SK-N-DZ (cell line): ENCODE results near the gene ZNF474.

Experiments
- DNase-seq: peaks from one replicate; pipeline ENCODE4 v3.0.0-alpha.2; 2015; ENCODE audit warnings: low spot score

Gene ZNF474

GRCh38 chr5:122118356-122118948 is 10.9 kb upstream of the ZNF474 start:
- no peak for DNase-seq

- no peak for DNase-seq
These were observed 10.1 kb upstream of the ZNF474 start for GRCh38 chr5:122119205-122119604.

- DNase-seq, result no peak
These were observed 8.9 kb upstream of the ZNF474 start for GRCh38 chr5:122120493-122120892.

GRCh38 chr5:122120957-122121356 is 8.4 kb upstream of the ZNF474 start:
- DNase-seq, result no peak

- no peak for DNase-seq
These were observed 7.6 kb upstream of the ZNF474 start for GRCh38 chr5:122121479-122122465.

- DNase-seq, result no peak
These were observed 4.6 kb upstream of the ZNF474 start for GRCh38 chr5:122124766-122125165.

GRCh38 chr5:122126177-122126755 is 3.1 kb upstream of the ZNF474 start:
- DNase-seq, result no peak

- no peak for DNase-seq
These were observed 2.5 kb upstream of the ZNF474 start for GRCh38 chr5:122126756-122127321.

GRCh38 chr5:122130152-122130551 is 806 bp downstream of the ZNF474 start:
- DNase-seq, result no peak

GRCh38 chr5:122137702-122138101 is 8.4 kb downstream of the ZNF474 start:
- no peak for DNase-seq

GRCh38 chr5:122138356-122138755 is 9.0 kb downstream of the ZNF474 start:
- no peak for DNase-seq

GRCh38 chr5:122140900-122141299 is 11.6 kb downstream of the ZNF474 start:
- DNase-seq, result no peak

- no peak for DNase-seq
These were observed 12.4 kb downstream of the ZNF474 start for GRCh38 chr5:122141751-122142150.

- DNase-seq, result no peak
These were observed 13.3 kb downstream of the ZNF474 start for GRCh38 chr5:122142480-122143164.

GRCh38 chr5:122144236-122144635 is 14.9 kb downstream of the ZNF474 start:
- no peak for DNase-seq

- DNase-seq, result no peak
These were observed 16.6 kb downstream of the ZNF474 start for GRCh38 chr5:122145906-122146305.

GRCh38 chr5:122149321-122150090 is 20.2 kb downstream of the ZNF474 start:
- no peak for DNase-seq

GRCh38 chr5:122150215-122150614 is 20.9 kb downstream of the ZNF474 start:
- DNase-seq, result no peak

GRCh38 chr5:122151640-122152039 is 22.3 kb downstream of the ZNF474 start:
- DNase-seq, result no peak

- no peak for DNase-seq
These were observed 23.0 kb downstream of the ZNF474 start for GRCh38 chr5:122152266-122152900.
